ENCODE measurements around the gene NANOS3.
A peak's percentile ranks its signal among the peaks of the same experiment; 100 is the strongest.
"Not testable (repeated sequence)": the region's sequence is repeated elsewhere in the genome, so short reads cannot be mapped to it uniquely, and the experiment has no call there.

NANOS3 gene

GRCh38 chr19:13843104-13843921, 33.6 kb upstream of the NANOS3 start:
- no peak for DNase-seq (ENCODE audit: low read depth)

GRCh38 chr19:13844130-13844631, 32.8 kb upstream of the NANOS3 start:
- DNase-seq (ENCODE audit: low read depth) = no peak

GRCh38 chr19:13846557-13847406, 30.2 kb upstream of the NANOS3 start:
- peak; percentile 81 for DNase-seq (ENCODE audit: low read depth)

- peak; percentile 86 for DNase-seq (ENCODE audit: low read depth)
These were observed 29.3 kb upstream of the NANOS3 start for GRCh38 chr19:13847407-13848339.

- DNase-seq (ENCODE audit: low read depth) = no peak
These were observed 28.6 kb upstream of the NANOS3 start for GRCh38 chr19:13848340-13848677.

GRCh38 chr19:13848798-13849676, 27.9 kb upstream of the NANOS3 start:
- no peak for DNase-seq (ENCODE audit: low read depth)

GRCh38 chr19:13849991-13850909, 26.7 kb upstream of the NANOS3 start:
- DNase-seq (ENCODE audit: low read depth) = no peak

- peak; percentile 82 for DNase-seq (ENCODE audit: low read depth)
These were observed 25.8 kb upstream of the NANOS3 start for GRCh38 chr19:13850910-13851733.

- not testable (repeated sequence) for DNase-seq (ENCODE audit: low read depth)
These were observed 25.2 kb upstream of the NANOS3 start for GRCh38 chr19:13851734-13852114.

GRCh38 chr19:13852171-13852707, 24.7 kb upstream of the NANOS3 start:
- not testable (repeated sequence) for DNase-seq (ENCODE audit: low read depth)

- DNase-seq (ENCODE audit: low read depth) = no peak
These were observed 20.4 kb upstream of the NANOS3 start for GRCh38 chr19:13856497-13856896.

- no peak for DNase-seq (ENCODE audit: low read depth)
These were observed 17.5 kb upstream of the NANOS3 start for GRCh38 chr19:13859361-13859880.

- DNase-seq (ENCODE audit: low read depth) = no peak
These were observed 16.1 kb upstream of the NANOS3 start for GRCh38 chr19:13860679-13861391.

- DNase-seq (ENCODE audit: low read depth) = no peak
These were observed 15.6 kb upstream of the NANOS3 start for GRCh38 chr19:13861392-13861713.

- DNase-seq (ENCODE audit: low read depth) = peak; percentile 77
These were observed 15.0 kb upstream of the NANOS3 start for GRCh38 chr19:13861714-13862531.

GRCh38 chr19:13864046-13864666, 12.8 kb upstream of the NANOS3 start:
- DNase-seq (ENCODE audit: low read depth) = no peak
